ENCODE data around the gene GLI3.

Gene GLI3

DNA sequence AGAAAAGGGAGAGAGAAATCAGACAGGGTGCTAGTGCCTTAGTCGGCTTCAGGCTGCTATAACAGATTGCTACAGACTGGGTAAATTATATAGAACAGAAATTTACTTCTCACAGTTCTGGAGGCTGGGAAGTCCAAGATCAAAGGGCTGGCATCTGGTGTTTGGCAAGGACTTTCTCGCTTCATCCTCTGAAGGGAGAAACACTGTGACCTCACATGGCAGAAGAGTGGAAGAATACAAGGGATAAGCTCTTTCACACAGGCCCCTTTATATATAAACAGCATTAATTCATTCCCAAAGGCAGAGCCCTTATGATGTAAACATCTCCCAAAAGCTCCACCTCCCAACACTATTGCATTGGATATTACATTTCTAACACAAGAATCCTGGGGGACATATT, 298.6 kb downstream of the GLI3 start:
- no peak for DNase-seq (ENCODE audit: low read depth in 1 of 2, low spot score in 1 of 2)

DNA sequence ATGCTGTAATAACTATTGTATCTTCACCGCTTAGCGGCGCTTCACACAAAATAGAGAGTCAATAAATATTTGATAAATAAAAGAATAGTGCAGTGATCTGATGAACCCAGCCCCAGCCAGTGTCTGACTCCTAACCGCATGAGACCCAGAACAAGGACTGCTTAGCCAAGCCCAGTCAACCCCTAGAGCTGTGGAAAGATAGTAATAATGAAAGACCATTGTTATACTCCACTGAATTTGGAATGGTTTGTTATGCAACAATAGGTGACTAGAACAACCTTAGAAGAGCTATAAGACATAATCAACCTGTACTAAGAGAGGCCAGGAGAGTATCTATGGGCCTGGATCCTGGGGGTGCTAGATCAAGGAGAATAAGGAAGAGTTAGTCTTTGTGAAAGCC, 303.6 kb downstream of the GLI3 start:
- DNase-seq (ENCODE audit: low read depth in 1 of 2, low spot score in 1 of 2), result no peak

DNA sequence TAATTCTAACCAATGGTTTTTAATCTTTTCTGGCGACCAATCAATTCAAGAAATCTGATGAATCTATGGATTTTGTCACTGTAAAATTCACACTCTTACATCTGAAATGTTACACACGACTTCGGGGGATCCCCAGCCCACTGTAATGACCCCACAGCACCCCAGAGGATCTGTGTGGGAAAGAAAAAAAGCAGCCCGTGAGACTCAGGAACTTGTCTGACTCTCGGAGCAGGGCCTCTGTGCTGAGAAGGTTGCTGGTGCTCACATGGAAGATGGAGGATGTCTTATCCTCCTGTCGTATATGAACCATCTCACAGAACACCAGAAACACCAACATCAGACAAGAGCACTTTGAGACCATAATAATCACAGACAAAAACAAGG, 305.8 kb downstream of the GLI3 start:
- DNase-seq (ENCODE audit: low read depth in 1 of 2, low spot score in 1 of 2), result no peak

DNA sequence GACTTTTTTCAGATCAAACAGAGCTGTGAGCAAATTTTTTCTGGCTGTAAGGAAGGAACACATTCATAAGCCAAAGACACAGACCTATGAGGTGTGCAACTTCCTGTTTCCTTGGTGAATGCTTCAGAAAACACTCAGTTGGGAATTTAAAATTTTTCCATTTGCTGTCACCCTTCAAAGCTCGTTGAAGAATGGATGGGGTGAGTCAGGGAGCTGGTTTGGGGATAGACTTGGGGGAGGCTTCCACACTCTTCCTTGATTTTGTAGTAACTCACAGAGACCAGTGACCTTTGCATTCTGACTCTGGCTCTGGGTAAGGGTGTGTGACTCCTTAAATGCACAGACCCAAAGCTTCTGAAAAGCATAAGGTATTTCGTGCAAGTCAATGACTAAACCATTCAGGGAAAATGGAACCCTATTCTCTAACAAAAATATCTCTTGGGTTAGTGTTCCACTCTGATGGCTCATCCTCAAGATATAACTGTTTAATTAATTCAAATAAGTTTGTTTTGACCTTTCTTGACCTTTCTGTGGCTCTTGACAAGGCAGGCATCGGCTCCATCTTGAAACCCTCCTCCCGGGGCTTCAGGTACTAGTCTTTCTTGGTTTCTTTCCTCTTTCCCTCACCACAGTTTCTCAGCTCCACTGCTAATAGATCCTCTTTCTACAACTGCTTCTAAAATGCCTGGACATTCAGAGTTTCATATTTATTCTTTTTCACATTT, 306.3 kb downstream of the GLI3 start:
- no peak for DNase-seq (ENCODE audit: low read depth in 1 of 2, low spot score in 1 of 2)

DNA sequence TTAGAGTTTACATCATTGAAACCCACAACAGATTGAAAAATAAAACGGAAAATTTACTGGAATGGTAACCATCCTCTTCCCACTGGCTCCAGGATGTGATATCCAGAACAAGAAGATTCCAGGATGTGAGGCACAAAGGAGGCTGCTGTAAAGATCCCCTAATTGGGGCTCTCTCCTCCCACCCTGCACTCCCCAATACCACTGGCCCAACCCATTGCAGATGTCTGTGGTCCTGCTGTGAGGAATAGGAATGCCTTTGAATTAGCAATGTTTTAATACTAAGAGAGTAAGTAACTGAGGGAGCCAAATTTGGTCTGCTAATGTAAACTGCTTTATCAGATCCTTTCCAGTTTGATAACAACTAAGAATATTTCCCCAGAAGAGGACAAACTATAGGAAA, 308.2 kb downstream of the GLI3 start:
- no peak for DNase-seq (ENCODE audit: low read depth in 1 of 2, low spot score in 1 of 2)

DNA sequence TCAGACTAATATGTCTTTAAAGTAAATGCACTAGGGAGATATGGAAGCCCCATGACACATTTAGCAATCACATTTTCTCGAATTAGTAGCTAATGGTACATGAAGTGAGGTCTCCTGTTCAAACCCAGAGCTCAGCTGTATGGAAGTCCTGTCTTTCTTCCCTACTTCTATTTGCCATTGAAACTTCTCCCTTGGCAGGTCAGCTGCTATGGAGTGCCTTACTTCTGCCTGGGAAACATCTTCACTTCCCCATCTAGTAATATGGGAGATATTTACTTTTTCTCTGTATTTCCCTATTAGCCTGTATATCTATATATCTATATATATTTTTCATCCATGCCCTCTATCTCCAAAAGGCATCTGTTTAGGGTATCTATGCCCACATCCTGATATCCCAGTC, 308.8 kb downstream of the GLI3 start:
- DNase-seq (ENCODE audit: low read depth in 1 of 2, low spot score in 1 of 2), result no peak

DNA sequence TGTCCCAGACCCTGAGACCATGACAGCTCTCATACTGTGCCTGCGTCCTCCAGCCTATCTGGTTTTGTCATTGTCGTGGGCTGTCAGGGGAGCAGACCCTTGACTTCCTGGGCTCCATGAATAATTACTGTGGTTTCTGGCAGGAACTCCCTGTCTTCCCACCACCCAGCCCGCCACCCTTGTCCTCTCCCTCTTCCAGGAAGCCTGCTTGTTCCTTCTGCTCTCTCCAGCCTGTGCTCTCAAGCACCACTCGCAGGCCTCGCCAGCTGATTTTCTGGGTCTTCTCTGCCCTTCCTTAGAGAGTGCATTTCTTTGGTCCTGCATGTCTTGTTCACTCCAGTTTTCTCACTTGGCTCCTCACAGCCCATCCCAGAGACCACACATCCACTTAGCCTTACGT, 309.6 kb downstream of the GLI3 start:
- DNase-seq (ENCODE audit: low read depth in 1 of 2, low spot score in 1 of 2), result no peak

DNA sequence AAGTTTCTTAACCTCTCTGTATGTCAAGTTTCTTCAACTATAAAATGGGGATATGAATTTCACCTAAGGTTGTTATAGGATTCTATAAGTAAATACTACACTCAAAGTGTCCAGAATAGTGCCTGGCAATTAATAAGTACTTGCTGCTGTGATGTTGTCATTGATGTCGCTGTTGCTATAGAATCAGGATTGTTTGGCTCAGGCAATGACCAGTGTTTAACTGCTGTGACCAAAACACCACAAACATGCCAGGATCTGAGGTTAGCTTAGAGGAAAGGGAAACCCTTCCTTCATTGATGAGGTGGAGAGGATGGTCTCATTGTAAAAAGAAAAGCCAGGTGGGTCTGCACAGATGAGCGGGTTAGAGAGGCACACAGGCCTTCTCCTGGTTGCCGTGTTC, 311.1 kb downstream of the GLI3 start:
- DNase-seq (ENCODE audit: low read depth in 1 of 2, low spot score in 1 of 2), result no peak

DNA sequence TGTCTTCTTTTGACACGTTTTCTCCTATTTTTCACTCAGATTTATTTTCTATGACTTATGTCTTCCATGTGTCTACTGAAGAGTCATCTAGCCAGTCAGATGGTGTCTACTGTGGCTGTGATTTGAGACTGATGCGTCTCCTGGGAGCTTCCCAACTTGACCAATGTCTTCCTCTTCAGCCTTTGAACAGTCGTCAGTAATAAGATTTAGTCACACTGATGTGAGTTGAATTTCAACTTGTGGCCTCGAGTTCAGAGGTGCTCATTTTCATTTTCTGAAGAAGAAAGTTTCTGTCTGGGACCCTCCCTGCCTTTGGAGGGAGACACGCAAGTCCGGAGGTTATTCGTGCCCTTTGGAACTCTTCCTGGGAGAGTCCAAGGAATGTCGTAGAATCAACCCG, 312.2 kb downstream of the GLI3 start:
- DNase-seq (ENCODE audit: low read depth in 1 of 2, low spot score in 1 of 2), result no peak

DNA sequence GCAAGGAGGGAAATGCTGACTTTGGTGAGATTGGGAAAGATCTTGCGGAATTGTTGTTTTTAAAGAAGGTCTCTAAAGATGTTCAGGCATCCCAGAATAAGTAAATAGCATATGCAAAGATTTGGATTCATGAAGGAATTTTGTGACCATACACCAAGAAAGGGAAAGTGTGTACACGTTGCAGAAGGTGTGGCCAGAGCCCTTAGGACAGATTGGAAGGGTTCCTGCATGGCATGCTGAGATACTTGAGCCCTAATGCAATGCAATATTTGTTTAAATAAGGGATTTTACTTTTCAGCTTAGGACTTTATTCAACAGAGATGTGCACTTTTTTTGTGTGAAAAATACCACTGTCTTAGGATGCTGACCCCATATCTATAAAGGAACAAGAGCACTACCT, 314.6 kb downstream of the GLI3 start:
- no peak for DNase-seq (ENCODE audit: low read depth in 1 of 2, low spot score in 1 of 2)

DNA sequence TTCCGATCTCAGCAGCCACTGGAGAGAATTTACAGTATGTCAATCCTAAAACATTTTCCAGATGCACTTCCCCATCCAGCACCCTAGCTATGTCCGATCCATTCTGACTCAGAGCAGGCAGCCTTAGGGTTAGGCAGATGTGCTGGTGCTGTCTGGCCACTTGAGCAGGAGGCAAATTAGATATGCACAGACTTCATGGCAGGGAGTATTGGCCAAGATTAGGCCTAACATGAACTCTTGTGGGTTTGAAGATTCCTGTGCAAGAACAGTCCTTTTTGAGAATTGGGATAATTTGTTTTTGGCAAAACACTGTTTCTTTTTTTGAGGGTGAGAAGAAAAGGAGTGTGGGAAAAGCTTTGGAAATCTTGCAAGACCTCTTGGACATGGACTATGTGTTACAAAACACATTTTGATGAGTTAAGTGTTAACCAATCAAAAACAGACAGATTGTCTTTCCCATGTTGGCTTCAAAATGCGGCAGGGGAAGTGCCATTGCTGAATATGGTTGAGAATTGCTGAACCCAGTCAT, 315.5 kb downstream of the GLI3 start:
- DNase-seq (ENCODE audit: low read depth in 1 of 2, low spot score in 1 of 2), result no peak

DNA sequence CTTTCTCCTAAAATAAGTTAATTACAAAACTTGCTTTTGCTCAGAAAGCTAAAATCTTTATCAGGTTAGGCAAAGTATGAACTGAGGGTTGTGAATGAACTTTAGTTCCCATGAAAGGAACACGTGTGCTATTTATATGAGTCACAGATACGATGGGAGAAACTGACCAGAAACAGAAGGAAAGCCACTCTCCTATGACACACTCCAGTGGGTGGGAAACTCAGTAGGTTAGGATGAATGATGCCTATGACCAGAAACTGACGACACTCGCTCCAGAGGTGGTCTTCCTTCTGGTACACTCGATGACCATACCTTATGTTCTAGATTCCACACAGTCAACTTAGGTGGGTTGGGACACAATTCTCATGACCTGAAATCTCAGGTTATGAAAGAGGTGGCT, 318.4 kb downstream of the GLI3 start:
- no peak for DNase-seq (ENCODE audit: low read depth in 1 of 2, low spot score in 1 of 2)

DNA sequence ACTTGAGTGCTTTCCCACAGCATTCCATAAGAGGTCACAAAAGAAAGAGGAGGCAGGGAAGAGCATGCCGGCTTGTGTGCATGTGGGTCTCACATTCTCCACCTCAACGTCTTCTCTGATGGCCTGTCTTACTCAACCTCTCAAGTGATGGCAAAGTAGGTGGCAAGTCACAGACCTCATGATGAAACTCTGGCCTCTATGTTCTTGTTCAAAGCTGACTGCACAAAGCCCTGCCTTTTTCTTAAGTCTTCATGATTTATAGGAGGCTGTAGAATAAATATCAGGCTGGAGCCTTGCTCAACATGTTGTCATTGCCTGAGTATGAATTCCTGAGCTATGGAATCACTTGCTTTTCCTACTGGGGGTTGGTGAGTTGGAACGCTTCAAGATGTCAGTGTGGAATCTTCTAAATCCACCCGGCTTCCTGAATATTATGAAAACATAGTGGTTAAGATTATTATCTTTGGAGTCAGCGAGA, 320.5 kb downstream of the GLI3 start:
- no peak for DNase-seq (ENCODE audit: low read depth in 1 of 2, low spot score in 1 of 2)

DNA sequence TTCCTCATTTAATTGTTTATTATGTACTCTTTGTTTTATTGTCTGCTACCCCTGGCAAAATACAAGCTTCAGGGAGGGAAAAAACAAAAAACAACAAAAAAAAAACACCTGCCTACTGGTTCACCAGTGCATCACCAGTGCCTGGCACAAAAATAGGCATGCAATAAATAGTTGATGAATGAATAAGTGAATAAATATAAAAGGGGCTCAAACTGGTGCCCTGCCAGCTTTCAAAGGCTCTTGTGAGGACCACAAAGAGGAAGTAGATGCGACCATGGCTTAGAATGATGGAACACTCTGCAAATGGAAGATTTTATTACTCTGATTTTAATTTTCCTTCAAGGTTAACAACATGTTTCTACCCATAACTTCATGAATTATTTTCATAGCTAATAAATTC, 321.1 kb downstream of the GLI3 start:
- no peak for DNase-seq (ENCODE audit: low read depth in 1 of 2, low spot score in 1 of 2)

DNA sequence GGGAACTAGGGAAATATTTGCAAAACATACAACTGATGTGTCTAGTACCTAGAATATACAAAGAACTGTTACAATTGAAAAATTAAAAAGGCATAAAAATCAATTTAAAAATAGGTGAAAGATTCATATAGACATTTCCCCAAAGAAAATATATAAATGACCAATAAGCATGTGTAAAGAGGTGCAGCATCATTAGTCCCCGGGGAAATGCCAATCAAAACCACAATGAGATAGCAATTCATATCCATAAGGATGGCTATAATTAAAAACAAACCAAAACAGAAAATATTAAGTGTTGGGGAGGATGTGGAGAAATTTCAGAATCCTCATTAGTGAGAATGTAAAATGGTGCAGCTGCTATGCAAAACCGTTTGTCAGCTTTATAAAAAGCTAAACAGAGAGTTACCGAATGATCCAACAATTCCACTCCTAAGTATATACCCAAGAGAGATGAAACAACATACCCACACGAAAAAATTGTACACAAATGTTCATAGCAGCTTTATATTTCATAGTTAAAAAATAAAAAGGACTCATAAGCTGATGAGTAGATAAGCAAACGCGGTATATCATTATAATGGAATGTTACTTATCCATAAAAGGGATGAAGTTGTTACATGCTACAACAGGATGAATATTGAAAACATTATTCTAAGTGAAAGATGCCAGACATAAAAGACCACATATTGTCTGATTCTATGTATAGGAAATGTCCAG, 324.0 kb downstream of the GLI3 start:
- no peak for DNase-seq (ENCODE audit: low read depth in 1 of 2, low spot score in 1 of 2)

DNA sequence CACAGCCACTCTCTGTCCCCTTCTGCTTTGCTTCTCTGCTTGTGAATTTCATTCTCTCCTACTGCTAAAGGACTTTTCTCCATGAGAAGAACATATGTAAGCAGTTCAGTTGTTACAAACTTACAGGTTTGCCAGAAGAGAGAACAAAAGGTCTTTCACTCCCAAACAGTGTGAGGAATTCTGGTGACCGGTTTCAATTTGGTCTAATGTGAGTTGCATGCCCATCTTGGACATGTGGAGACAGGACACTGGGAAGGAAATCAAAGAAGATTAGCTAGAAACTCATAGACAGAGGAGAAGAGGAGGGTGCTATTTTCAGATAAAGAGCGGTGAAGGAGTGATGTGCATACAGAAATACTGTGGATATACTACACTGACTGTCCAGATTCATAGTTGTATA, 324.6 kb downstream of the GLI3 start:
- DNase-seq (ENCODE audit: low read depth in 1 of 2, low spot score in 1 of 2), result no peak

DNA sequence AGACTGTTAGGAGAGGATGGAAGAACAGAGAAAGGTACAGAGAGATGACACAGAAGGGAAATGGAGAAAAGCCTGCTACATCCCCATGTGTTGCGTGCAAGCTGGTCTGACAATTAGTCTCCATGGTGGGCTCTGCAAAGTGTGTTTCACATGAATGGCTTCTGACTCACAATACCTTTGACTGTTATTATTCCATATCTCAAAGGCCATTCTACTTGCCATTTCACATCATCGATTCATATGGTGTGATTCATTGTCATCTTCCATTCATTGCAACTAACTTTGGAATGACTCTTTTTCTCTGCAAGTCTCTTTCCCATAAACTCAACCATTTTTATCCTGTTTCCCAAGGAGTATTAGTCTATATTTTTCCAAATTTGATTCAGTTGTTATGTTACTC, 325.2 kb downstream of the GLI3 start:
- DNase-seq (ENCODE audit: low read depth in 1 of 2, low spot score in 1 of 2), result no peak

Measured in stimulated activated CD4-positive, alpha-beta T cell treated with anti-CD3 and anti-CD28 coated beads, Interleukin-15, amount 100 ng/mL, for 1 hour (primary cell).